GM21367 (cell line): Measurements from ENCODE around the gene PLPP2.
"Not testable (repeated sequence)": the region's sequence is repeated elsewhere in the genome, so short reads cannot be mapped to it uniquely, and the experiment has no call there.

Experiments used
- ATAC-seq: cut with Tn5 transposase; IDR thresholded peaks from one replicate; pipeline ENCODE4 v1.9.1; 2021; ENCODE audit not compliant: unreplicated experiment

The PLPP2 gene

GRCh38 chr19:275000-275399 lies 16.2 kb downstream of the PLPP2 start:
- no peak for ATAC-seq

GRCh38 chr19:273393-273792 lies 17.8 kb downstream of the PLPP2 start:
- ATAC-seq = no peak

- no peak for ATAC-seq
These were observed 19.3 kb downstream of the PLPP2 start for GRCh38 chr19:271856-272255.

GRCh38 chr19:270766-271318 lies 20.4 kb downstream of the PLPP2 start:
- not testable (repeated sequence) for ATAC-seq

- ATAC-seq = no peak
These were observed 22.0 kb downstream of the PLPP2 start for GRCh38 chr19:269241-269640.

GRCh38 chr19:262125-262524 lies 29.1 kb downstream of the PLPP2 start:
- no peak for ATAC-seq

- ATAC-seq = not testable (repeated sequence)
These were observed 34.4 kb downstream of the PLPP2 start for GRCh38 chr19:256804-257203.

GRCh38 chr19:252421-253186 lies 38.6 kb downstream of the PLPP2 start:
- ATAC-seq = not testable (repeated sequence)

GRCh38 chr19:246551-246950 lies 44.7 kb downstream of the PLPP2 start:
- ATAC-seq = no peak

GRCh38 chr19:245900-246299 lies 45.3 kb downstream of the PLPP2 start:
- not testable (repeated sequence) for ATAC-seq

GRCh38 chr19:245457-245856 lies 45.7 kb downstream of the PLPP2 start:
- no peak for ATAC-seq
